ENCODE data around the gene GPI.

GPI gene

GRCh38 chr19:34341935-34342680, 22.9 kb upstream of the GPI start:
- no peak for DNase-seq

- DNase-seq = no peak
These were observed 21.2 kb upstream of the GPI start for GRCh38 chr19:34343751-34344150.

GRCh38 chr19:34345947-34346351, 19.0 kb upstream of the GPI start:
- peak; percentile 29 to 79 (median 54) for DNase-seq

- DNase-seq = no peak
These were observed 17.3 kb upstream of the GPI start for GRCh38 chr19:34347561-34348165.

GRCh38 chr19:34348899-34349487, 16.0 kb upstream of the GPI start:
- DNase-seq = no peak

GRCh38 chr19:34350161-34350561, 14.8 kb upstream of the GPI start:
- DNase-seq = no peak

GRCh38 chr19:34351382-34351826, 13.6 kb upstream of the GPI start:
- peak in 1 of 3 experiments; percentile 34 for DNase-seq

- peak in 1 of 3 experiments; percentile 25 for DNase-seq
These were observed 11.4 kb upstream of the GPI start for GRCh38 chr19:34353546-34353945.

- DNase-seq = no peak
These were observed 9.8 kb upstream of the GPI start for GRCh38 chr19:34355201-34355600.

- no peak for DNase-seq
These were observed 8.1 kb upstream of the GPI start for GRCh38 chr19:34356875-34357274.

- no peak for DNase-seq
These were observed 7.6 kb upstream of the GPI start for GRCh38 chr19:34357431-34357830.

GRCh38 chr19:34359140-34359953, 5.6 kb upstream of the GPI start:
- DNase-seq = peak; percentile 97 to 99 (median 98)

- peak in 1 of 3 experiments; percentile 23 for DNase-seq
These were observed 5.1 kb upstream of the GPI start for GRCh38 chr19:34359954-34360315.

GRCh38 chr19:34360354-34360909, 4.6 kb upstream of the GPI start:
- no peak for DNase-seq

GRCh38 chr19:34362679-34363069, 2.3 kb upstream of the GPI start:
- DNase-seq = no peak

GRCh38 chr19:34363094-34363493, 1.9 kb upstream of the GPI start:
- no peak for DNase-seq

- DNase-seq = no peak
These were observed 1.1 kb upstream of the GPI start for GRCh38 chr19:34363930-34364329.

GRCh38 chr19:34364462-34364829, 550 bp upstream of the GPI start:
- DNase-seq = no peak

- peak; percentile 52 to 61 (median 57) for DNase-seq
These were observed 736 bp downstream of the GPI start for GRCh38 chr19:34365463-34366401.

GRCh38 chr19:34366738-34367623, 2.0 kb downstream of the GPI start:
- no peak for DNase-seq

- no peak for DNase-seq
These were observed 2.6 kb downstream of the GPI start for GRCh38 chr19:34367624-34367957.

Data from NCI-H1417 (cell line).